Mononuclear cell (primary cell): ENCODE results near the gene LMOD1. TPM values are rescaled to one million over a fixed set of nuclear protein-coding genes. Genes with fewer than 3 reads are reported as not detected.

Experiments used
- H3K27me3 ChIP-seq: 2 replicates; pipeline ENCODE4 v1.6.0; 2011; ENCODE audit warnings: low read length, control low read depth; ENCODE audit not compliant: insufficient read depth
- H3K4me1 ChIP-seq: 2 replicates; pipeline ENCODE4 v1.5.1; 2011; ENCODE audit warnings: mild to moderate bottlenecking, low read length, control low read depth; ENCODE audit not compliant: insufficient read depth
- H3K4me3 ChIP-seq: 2 replicates; pipeline ENCODE4 v1.5.1; 2011; ENCODE audit warnings: mild to moderate bottlenecking, low read length, moderate library complexity
- H3K9me3 ChIP-seq: 2 replicates; pipeline ENCODE4 v1.5.1; 2011; ENCODE audit warnings: low read depth, mild to moderate bottlenecking, control low read depth, low read length
- total RNA-seq: library from RNA; depleted of rRNA; stranded (reverse); fragments of >200 nt; gene quantifications from one replicate; pipeline ENCODE4 v1.2.3, GENCODE V29; 2012

The LMOD1 gene
- total RNA-seq, 1 donor = not detected

GRCh38 chr1:201939148-201939547 lies 7.2 kb downstream of the LMOD1 start:
- H3K4me1 ChIP-seq = no peaks in the 10 kb centered on the region
- H3K9me3 ChIP-seq = no peaks in the 10 kb centered on the region
- no peak overlapping the region for H3K4me3 ChIP-seq
- H3K27me3 ChIP-seq = peaks cover 4% of the 10 kb centered on the region

GRCh38 chr1:201938440-201939035 lies 7.8 kb downstream of the LMOD1 start:
- H3K4me1 ChIP-seq = no peaks in the 10 kb centered on the region
- H3K27me3 ChIP-seq = no peaks in the 10 kb centered on the region
- H3K9me3 ChIP-seq = no peaks in the 10 kb centered on the region
- no peak overlapping the region for H3K4me3 ChIP-seq

GRCh38 chr1:201937624-201938213 lies 8.6 kb downstream of the LMOD1 start:
- Histone ChIP-seq H3K4me1 (no peaks in the 10 kb centered on the region), H3K4me3 (no peak overlapping the region), H3K9me3 (no peaks in the 10 kb centered on the region), H3K27me3 (no peaks in the 10 kb centered on the region)

GRCh38 chr1:201933840-201934430 lies 12.4 kb downstream of the LMOD1 start:
- H3K4me3 ChIP-seq = no peak overlapping the region
- H3K9me3 ChIP-seq = no peaks in the 10 kb centered on the region

GRCh38 chr1:201930803-201931202 lies 15.5 kb downstream of the LMOD1 start:
- no peak overlapping the region for H3K4me3 ChIP-seq
- no peaks in the 10 kb centered on the region for H3K9me3 ChIP-seq
- no peaks in the 10 kb centered on the region for H3K27me3 ChIP-seq
- no peaks in the 10 kb centered on the region for H3K4me1 ChIP-seq

More at GRCh38 chr1:201933840-201934430, 12.4 kb downstream of the LMOD1 start:
- Histone ChIP-seq H3K4me1 (no peaks in the 10 kb centered on the region), H3K27me3 (no peaks in the 10 kb centered on the region)

GRCh38 chr1:201930137-201930536 lies 16.2 kb downstream of the LMOD1 start:
- no peak overlapping the region for H3K4me3 ChIP-seq
- H3K27me3 ChIP-seq = no peaks in the 10 kb centered on the region
- no peaks in the 10 kb centered on the region for H3K4me1 ChIP-seq
- no peaks in the 10 kb centered on the region for H3K9me3 ChIP-seq

GRCh38 chr1:201928266-201928665 lies 18.1 kb downstream of the LMOD1 start:
- Histone ChIP-seq H3K4me3 (no peak overlapping the region), H3K9me3 (no peaks in the 10 kb centered on the region), H3K27me3 (no peaks in the 10 kb centered on the region), H3K4me1 (no peaks in the 10 kb centered on the region)

GRCh38 chr1:201925981-201926645 lies 20.2 kb downstream of the LMOD1 start:
- Histone ChIP-seq H3K9me3 (no peaks in the 10 kb centered on the region), H3K4me3 (no peak overlapping the region), H3K27me3 (no peaks in the 10 kb centered on the region), H3K4me1 (no peaks in the 10 kb centered on the region)

- Histone ChIP-seq H3K27me3 (no peaks in the 10 kb centered on the region), H3K9me3 (no peaks in the 10 kb centered on the region), H3K4me3 (no peak overlapping the region), H3K4me1 (no peaks in the 10 kb centered on the region)
Observed at GRCh38 chr1:201925301-201925567, 21.1 kb downstream of the LMOD1 start.

- H3K9me3 ChIP-seq = no peaks in the 10 kb centered on the region
- no peaks in the 10 kb centered on the region for H3K4me1 ChIP-seq
- H3K27me3 ChIP-seq = no peaks in the 10 kb centered on the region
- no peak overlapping the region for H3K4me3 ChIP-seq
Observed at GRCh38 chr1:201921952-201922558, 24.3 kb downstream of the LMOD1 start.

GRCh38 chr1:201918343-201918742 lies 28.0 kb downstream of the LMOD1 start:
- H3K4me3 ChIP-seq = no peak overlapping the region
- no peaks in the 10 kb centered on the region for H3K9me3 ChIP-seq
- H3K4me1 ChIP-seq = no peaks in the 10 kb centered on the region
- H3K27me3 ChIP-seq = no peaks in the 10 kb centered on the region

- Histone ChIP-seq H3K4me1 (no peaks in the 10 kb centered on the region), H3K27me3 (no peaks in the 10 kb centered on the region), H3K4me3 (no peak overlapping the region), H3K9me3 (no peaks in the 10 kb centered on the region)
Observed at GRCh38 chr1:201917362-201918033, 28.9 kb downstream of the LMOD1 start.

- H3K4me1 ChIP-seq = no peaks in the 10 kb centered on the region
- H3K4me3 ChIP-seq = no peak overlapping the region
- H3K27me3 ChIP-seq = no peaks in the 10 kb centered on the region
- H3K9me3 ChIP-seq = no peaks in the 10 kb centered on the region
Observed at GRCh38 chr1:201916649-201917249, 29.6 kb downstream of the LMOD1 start.

GRCh38 chr1:201914456-201915235 lies 31.7 kb downstream of the LMOD1 start:
- no peak overlapping the region for H3K4me3 ChIP-seq
- H3K9me3 ChIP-seq = no peaks in the 10 kb centered on the region
- H3K4me1 ChIP-seq = no peaks in the 10 kb centered on the region
- no peaks in the 10 kb centered on the region for H3K27me3 ChIP-seq
